Measurements from ENCODE around the gene FUT2.
"Not testable (repeated sequence)": the region's sequence is repeated elsewhere in the genome, so short reads cannot be mapped to it uniquely, and the experiment has no call there.

FUT2 gene

DNA sequence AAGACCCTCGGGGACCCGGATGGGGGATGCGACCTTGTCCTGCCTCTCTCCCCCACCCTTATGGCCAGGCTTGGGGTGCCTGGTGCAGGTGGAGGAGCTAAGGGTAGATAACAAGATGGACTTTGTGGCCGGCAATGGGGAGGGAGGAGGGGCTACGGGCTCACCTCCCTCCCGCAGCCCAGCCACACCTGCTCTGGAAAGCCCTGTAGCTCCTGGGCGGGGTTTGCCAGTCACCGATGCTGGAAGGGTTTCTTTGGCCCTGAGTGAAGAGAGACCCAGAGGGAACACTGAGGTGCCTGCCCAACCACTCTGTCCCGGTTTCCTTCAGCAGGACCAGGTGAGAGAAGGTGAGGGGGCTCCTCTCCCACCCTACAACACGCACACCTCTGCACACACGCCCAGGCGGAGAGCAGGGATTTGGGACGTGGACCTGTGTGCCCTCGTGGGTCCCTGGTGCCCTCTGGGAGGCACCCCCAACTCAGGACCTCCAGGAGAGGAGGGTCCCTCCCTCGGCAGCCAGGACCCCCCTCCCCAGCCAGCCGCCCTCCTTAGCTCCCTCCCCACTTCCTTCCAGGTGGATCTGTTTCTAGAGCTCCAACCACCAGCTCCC is at the start of gene FUT2:
Gene FUT2 (plus strand): TSS at position 229 of the 610 bp plus-strand sequence. CDS start 6,986 bp downstream, outside the sequence.
- no peak for FAIRE-seq

DNA sequence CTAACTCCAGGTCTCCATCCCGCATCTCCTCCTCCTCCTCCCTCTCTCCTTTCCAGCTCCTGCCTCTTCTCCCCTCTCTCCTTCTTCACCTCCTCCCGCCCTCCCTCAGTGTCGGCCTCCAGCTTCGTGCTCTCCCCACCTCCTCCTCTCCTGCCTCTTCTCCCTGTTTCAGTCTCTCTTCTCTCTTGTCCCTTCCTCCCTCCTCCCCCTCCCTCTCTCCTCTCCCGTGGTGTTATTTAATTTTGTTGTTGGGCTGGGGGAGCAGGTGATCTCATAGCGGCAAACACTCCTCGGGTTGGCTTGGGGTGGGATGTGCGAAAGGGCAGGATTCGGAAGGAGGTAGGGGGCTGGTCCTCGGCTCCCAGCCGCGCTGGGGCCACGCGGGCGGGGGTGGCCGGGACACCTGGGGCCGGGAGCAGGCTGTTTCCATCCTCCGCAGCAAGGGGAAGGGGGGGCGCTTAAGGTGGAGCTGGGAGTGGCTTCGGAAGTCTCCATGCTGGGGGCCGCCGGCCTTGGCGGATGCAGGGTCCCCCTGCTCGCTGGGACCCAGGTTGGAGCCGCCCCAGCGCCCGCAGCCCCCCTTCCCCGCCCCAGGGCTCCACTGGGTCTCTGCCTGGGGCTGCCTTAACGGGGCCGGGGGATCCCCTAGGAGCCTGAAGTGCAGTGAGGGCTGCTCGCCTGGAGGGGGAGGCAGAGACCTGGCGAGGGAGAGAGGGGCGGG is 49.6 kb upstream of the FUT2 start, which contains the start of gene CA11:
Gene CA11 (minus strand): TSS at position 187 of the 721 bp plus-strand sequence. CDS start 555 bp downstream, outside the sequence.
- FAIRE-seq: no peak

DNA sequence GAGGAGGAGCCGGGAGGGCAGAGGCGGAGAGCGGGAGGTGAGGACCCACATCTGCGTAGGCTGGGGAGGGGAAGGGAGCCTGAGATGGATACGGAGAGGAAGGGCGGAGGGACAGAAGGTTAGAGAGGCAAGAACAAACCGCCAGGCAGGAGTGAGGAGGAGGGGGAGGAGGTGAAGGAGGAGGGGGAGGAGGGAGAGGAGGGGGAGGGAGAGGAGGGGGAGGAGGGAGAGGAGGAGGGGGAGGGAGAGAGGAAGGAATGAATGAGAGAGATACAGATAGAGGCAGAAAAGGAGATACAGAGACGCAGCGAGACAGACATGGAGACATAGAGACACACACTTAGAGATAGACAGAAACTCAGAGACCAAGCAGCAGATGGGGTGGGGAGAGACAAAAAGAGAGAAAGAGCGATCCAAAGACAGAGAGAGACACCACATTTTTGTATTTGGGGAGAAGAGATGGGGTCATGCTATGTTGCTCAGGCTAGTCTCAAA is 49.0 kb upstream of the FUT2 start:
- FAIRE-seq: no peak

DNA sequence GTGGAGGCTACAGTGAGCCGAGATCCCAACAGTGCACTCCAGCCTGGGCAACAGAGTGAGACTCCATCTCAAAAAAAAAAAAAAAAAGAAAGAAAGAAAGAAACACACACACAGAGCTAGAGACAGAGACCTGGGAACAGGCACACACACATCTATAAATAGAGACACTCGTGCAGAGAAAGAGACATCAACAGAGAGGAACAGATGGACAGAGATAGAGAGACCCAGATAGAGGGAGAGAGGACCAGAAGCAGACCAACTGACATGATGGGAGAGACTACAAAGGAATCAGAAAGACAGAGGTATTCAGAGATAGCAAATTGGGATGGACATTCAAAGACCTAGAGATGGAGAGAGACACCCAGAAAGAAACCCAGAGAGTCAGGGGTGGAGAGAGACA is 47.6 kb upstream of the FUT2 start:
- FAIRE-seq: no peak

DNA sequence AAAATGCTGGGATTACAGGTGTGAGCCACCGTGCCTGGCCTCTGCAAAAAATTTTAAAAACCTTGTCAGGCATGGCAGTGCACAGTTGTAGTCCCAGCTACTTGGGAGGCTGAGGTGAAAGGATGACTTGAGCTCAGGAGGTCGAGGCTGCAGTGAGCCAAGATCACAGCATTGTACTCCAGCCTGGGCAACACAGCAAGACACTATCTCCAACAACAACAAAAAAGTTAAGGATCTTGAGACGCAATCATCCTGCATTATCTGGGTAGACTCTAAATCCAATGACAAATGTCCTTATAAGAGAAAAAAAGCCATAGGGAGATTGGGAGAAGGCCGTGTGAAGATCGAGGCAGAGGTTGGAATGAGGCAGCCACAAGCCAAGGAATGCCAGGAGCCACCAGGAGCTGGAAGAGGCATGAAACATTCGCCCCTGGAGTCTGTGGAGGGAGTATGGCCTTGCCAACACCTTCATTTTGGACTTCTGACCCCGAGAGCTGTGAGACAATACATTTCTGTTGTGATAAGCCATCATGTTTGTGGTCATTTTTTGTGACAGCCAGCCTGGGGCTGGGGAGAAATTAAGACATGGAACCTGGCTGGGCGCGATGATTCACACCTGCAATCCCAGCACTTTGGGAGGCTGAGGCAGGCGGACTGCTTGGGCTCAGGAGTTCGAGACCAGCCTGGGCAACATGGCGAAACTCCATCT is 44.6 kb upstream of the FUT2 start:
- no peak for FAIRE-seq

DNA sequence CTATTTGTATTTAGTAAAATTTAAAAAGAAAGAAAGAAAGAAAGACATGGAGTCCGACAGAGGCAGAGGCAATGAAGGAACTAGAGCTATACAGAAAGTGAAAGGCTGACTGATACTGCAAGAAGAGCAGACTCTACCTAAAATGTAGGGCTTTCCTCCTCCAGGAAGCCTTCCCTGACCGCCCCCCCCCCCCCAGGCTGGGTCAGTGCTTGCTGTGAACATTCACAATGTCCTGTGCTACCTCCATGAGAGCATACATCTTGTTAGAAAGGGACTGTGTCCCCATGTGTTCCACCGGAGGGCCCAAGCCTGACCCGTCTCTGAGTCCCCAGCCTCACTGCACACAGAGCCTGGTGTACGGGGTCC is 44.1 kb upstream of the FUT2 start:
- no peak for FAIRE-seq

DNA sequence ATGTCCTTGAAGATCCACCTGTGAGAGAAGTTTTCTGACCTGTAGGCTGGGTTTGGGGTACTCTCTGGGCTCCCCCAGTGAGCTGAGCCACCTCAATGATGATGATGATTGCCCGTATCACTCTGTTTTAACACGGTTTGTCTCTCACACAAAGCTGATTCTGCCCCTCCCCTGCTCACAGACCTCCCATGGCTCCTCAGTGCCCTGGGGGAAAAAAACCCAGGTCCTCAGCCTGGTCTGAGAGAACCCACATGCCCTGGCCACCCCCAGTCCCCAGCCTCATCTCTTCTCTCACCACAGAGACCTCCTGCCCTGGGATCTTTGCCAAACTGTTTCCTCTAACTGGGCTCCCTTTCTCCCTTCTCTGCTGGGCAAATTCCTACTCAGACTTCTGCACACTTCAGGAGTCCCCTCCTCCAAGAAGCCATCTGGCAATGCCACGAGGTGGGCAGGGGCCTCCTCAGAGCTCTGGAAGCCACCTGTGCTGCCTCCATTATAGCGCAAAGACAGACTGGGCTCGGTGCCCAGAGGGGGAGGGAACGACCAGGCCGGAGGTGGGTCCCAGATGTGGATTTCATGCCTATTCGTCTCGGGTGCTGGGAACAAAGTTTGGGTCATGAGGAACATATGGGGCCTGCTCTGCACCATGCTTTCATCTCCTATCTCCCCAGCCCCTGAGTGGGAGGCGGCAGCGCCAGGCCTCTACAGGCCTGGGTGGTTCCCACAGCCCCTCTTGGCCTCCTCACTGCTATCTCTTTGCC is 41.3 kb upstream of the FUT2 start:
- FAIRE-seq: no peak

DNA sequence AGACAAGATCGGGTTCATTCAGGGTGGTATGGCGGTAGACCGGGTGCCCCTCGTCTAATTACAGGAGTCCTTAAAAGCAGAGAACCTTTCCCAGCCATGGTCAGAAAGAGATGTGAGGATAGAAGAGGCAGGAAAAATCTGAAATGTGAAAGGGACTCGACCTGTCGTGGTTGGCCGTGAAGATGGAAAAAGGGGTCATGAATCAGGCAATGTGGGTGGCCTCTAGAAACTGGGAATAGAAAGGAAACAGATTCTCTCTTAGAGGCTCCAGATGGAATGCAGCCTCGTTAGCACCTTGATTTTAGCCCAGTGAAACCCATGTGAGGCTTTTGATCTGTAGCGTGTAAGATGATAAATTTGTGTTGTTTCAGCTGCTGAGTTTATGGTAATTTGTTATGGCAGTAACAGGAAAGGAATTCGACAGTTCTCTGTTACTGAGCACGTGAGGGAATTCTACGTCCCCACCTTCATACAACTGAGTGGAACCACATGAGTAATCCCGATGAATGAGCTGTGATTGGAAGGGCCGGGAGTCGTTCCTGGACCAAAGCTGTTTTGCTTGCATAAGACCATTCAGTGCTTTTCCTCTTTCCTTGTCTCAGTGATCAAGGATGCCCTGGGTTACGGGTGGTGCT is 38.8 kb upstream of the FUT2 start:
- FAIRE-seq: no peak

DNA sequence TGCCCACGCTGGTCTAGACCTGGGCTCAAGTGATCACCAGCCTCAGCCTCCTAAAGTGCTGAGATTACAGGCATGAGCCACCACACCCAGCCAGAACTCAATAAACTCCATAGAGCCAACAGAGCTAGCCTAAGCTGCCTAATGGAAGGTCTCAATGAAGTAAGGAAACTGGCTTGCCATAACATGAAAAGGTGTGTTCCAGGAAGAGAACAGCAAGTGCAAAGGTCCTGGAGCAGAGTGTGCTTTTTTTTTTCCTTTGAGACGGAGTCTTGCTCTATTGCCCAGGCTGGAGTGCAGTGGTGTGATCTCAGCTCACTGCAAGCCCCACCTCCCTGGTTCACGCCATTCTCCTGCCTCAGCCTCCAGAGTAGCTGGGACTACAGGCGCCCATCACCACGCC is 37.9 kb upstream of the FUT2 start:
- FAIRE-seq: not testable (repeated sequence)

DNA sequence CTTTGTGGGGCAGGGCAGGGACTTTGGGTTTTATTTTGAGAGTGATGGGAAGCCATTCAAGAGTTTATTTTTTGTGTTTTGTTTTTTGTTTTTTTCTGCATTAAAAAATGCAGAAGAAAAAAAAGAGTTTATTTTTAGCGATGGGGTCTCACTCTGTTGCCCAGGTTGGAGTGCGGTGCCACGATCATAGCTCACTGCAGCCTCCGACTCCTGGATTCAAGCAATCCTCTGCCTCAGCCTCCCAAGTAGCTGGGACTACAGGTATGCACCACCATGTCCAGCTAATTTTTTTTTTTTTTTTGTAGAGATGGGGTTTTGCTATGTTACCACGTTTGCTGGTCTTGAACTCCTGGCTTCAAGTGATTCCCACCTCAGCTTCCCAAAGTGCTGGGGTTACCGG is 37.3 kb upstream of the FUT2 start:
- FAIRE-seq: no peak

DNA sequence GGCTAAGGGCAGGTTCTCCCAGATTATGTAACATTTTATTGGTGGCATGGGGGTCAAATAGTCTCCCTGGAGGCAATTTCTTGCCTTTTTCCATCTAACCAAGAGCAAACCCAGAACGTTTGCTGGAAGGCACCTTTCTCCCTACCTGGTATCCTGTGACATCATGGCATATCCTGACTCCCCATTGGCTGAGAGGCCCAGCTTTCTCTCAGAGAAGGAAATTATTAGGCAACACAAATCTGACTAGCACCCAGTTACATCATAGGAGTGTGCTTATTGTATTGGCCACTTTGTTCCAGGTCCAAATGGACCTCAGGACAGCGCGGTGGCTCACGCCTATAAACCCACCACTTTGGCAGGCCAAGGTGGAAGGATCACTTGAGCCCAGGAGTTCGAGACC is 36.0 kb upstream of the FUT2 start:
- no peak for FAIRE-seq

DNA sequence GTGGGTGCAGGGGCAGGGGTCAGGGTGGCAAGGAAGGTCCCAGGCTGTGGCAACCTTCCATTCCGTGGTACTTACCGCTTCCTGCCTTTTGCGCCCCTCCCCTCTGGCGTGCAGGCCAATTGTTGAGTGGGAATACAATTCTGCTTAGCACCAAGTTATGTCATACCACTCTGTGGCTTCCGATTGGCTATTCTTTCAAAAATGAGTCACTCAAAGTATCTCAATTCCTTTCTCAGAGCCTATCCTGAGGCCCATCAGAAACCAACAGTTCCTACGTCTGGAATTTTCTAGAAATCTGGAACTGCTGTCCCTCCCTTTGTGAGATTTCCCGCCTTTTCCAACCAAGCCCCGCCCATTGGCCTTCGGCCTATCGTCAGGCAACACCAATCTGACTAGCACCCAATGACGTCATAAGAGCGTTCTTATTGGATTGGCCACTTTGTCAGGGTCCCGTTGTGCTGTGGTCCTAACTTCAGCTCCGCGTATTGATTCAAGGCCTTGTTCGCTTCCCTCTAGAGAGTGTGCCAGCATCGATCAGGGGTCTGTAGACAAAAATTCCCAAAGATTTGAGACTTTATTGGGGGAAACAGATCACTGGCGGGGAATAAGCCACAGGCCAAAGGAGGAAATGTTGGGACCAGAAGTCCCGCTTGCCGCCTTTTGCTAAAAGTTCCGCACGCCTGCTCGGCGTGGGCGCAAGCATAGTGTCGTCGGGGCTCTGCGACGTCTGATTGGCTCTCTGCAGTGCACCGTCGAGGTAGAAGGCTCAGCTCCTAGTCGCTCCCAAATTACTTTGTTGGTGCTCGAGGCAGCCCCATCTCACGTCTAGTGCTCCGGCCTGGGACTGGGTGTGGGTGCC is 34.7 kb upstream of the FUT2 start:
- peak; percentile 93 for FAIRE-seq

DNA sequence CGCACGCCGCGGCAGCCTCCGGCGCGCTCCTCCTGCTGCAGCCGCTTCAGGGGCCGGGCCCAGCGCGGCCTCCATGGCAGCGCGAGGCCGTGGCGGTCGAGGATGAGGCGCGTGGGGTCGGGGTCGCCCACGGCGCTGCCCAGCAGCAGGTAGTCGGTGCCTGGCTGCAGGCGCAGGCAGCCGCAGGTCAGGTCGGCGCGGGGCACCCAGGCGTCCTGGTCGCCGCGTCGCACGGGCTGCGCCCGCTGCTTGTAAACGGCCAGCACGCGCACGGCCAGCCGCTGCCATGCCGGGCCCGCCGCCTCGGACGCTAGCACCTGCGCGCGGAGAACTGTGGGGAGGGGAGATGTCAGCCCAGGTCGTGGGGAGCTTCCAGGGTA is 34.1 kb upstream of the FUT2 start:
- no peak for FAIRE-seq

DNA sequence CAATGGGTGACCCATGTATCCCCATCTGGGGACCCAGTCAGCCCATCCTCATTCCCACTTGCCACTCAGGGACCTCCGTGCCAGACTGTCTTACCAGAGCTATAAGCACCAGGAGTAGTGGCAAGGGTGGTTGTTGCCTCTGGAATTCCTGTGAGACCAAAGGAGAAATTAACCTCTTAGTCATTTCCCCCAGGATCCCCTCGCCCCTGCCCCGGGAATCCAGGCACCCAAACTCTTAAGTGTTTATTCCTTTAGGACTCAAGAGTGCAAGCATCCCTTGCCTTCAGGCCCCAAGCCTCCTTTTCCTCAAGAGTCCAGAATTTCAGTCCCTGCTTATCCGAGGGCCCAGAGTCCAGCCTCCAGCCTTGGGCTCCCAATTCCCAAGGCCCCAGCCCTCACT is 32.1 kb upstream of the FUT2 start:
- no peak for FAIRE-seq

DNA sequence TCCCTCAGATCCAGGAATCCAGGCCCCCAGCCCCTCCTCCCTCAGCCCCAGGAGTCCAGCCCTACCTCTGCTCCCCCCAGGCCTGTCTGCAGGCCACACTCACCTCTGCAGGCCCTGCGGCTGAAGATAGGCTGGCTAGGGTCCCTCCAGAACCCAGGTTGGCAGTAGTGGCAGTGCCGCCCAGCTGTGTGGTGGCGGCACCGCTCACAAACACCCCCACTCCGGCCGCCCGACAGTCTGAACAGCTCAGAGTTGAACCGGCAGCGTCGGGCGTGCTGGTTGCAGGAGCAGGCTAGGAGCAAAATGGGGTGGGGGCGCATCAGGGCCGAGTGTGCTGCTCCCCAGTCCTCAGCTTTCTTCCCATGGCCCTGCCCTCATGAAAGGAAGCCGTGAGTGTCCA is 31.3 kb upstream of the FUT2 start:
- no peak for FAIRE-seq

DNA sequence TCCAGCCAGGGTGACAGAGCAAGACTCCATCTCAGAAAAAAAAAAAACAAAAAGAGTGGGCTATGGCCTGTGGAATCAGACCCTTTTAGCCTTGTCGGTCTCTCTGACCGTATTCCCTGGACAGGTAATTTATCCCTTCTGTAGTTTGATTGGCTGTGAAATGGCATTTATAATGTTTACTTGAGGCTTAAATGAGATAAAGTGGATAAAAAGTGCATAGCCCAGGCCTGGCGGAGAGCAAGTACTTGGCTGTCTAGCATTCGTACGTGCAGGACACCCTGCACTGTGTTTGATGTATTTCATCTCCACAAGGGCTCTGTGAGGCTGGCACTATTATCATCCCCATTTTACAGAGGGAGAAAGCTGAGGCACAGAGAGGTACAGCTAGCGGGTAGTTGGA is 30.0 kb upstream of the FUT2 start:
- FAIRE-seq: no peak

DNA sequence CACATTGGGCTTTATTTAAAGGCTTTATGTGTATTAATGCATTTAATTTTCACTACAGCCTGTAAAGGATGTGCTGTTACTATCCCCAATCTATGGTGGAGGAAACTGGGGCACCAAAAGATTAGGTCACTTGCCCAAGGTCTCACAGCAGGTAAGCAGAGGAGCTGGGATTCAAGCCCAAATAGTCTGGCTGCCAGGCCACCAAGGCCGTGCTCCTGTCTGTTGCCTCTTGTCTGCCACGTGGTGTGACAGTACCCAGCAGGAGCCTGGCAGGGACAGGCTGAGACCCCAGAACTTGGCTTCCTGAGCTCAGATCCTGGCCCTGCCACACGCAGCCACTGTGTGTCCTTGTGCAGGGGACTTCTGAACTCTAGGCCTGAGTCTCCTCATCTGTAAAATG is 27.4 kb upstream of the FUT2 start:
- FAIRE-seq: no peak

DNA sequence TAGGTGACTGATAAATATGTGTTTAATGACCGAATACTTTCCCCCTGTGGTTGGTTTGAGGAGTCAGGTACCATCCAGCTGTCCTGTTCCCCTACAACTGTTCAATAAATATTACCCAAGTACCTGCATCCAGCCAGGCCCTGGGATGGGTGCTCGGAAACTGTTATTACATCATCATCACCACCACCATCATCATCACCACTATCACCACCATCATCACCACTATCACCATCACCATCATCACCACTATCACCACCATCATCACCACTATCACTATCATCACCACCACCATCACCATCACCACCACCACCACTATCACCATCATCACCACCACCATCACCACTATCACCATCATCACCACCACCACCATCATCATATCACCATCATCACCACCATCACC is 27.0 kb upstream of the FUT2 start:
- FAIRE-seq: no peak

DNA sequence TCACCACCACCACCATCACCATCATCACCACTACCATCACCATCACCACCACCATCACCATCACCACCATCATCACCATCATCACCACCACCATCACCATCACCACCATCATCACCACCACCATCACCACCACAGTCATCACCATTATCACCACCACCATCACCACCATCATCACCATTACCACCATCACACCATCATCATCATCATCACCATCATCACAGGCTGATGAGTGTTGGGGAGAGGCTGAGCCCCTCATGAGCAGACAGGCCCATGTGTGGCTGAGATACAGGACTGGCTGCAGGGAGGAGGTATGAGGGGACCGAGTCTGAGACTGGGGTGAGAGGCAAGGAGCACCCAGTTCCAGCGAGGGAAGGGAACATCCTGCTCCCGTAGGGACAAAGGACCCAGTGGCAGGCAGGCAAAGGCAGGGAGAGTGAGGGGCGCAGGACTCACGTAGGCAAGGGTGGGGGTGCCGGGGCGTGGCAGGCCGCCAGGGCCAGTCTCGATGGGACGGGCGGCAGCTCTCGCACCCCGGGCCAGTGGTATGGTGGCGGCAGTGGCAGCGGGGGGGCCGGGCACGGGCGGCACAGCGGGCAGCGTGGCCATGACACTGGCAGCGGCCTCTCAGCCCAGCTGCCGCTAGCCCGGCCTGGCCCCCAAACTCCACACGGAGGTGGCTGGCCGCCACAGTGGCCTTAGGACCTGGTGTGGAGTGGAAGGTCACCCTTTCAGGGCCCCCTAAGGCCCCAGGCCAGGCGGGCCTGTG is 25.7 kb upstream of the FUT2 start:
- FAIRE-seq: no peak

DNA sequence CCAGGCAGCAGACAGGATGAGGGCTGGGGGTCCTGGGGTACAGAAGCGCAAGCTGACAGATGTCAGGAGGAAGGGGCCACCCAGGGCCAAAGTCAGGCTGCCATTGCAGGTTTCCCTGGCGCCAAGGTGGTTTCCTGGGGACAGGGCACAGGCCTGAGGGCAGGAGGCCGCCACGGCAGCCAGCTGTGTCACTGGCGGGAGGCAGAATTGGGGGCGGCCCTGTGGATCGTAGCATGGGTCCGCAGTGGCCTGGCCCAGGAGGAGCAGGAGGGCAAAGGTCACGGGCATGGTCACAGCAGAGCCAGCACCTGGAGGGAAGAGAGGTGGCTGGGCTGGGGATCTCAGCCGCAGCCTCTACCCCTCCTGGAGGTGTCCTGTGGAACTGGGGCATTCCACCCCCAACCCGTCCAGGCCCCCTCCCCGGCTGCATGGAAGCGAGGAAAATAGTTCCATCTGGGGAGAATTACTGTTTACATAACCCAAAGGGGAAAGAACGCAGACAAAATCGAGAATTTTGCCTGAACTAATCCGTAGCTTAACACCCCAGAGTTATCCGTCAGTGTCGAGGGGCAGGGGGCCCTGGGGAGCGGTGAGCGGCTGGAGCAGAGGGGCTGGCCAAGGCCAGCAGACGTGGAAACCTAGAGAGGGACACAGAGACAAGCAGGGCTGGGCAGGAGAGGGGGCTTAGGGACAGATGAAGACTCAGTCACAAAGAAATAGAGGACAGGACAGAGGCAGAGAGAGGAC is 24.9 kb upstream of the FUT2 start:
- no peak for FAIRE-seq

Measured in endometrium (tissue), 2 donors.